Stimulated activated CD8-positive, alpha-beta memory T cell treated with anti-CD3 and anti-CD28 coated beads, Interleukin-4, amount 100 ng/mL, for 4 hours (primary cell): ENCODE results near the gene OR2T10.
"Not testable (repeated sequence)": the region's sequence is repeated elsewhere in the genome, so short reads cannot be mapped to it uniquely, and the experiment has no call there.

ENCODE experiments used
- DNase-seq, 2 donors: peaks; one replicate each; pipeline ENCODE4 v3.0.0-alpha.2; 2020; ENCODE audit warnings: low read depth in 2 of 2, low spot score in 1 of 2

OR2T10 gene

GRCh38 chr1:248596615-248597014 lies 885 bp downstream of the OR2T10 start:
- DNase-seq = no peak

DNA sequence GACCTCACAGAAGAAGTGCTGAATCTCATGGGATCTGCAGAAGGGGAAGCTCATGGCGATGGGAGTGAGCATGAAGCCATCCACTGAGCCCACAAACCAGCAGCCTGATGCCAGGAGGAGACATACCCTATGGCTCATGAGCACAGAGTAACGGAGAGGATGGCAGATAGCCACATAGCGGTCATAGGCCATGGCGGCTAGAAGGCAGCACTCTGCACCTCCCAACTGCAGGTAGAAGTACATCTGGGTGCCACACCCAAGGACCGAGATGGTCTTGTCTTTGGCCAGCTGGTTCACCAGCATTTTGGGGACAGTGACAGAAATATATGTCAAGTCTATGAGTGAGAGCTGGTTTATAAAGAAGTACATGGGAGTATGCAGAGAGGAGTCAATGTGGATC lies 4.3 kb downstream of the OR2T10 start:
- DNase-seq = no peak

DNA sequence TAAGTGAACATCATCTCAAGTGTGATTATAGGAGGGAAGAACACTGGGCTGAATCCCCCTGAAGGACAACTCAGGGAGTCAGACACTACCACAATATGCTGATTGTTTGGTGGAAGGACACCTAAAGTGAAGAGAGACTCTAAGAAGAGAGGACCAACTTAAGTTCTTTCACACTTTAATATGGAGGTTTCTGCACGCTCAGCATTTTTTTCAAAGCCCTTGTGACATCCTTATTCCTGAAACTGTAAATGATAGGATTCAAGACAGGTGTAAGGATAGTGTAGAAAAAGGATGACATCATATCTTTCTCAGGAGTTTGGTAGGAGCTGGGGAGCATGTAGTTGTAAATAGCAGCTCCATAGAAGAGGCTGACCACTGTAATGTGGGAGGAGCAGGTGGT lies 4.8 kb downstream of the OR2T10 start:
- no peak for DNase-seq

DNA sequence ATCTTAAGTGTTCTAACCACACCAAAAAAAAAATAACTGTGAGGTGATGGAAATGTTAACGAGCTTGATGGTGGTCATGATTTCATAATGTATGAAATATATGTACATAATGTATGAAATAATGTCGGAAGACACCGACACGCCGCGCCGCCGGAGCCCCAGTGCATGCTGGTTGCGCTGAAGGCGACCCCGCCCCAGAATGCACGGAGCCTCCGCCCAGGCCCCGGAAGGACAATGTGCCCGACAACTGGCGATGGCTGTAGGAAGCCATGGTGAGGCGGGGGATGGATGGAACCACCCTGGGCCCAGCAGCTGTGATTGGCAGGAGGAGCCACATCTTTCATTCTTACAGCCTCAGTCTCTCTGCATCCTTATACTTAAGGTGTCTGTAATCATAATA lies 7.4 kb downstream of the OR2T10 start:
- no peak for DNase-seq

GRCh38 chr1:248589334-248589733 lies 8.2 kb downstream of the OR2T10 start:
- DNase-seq = no peak

DNA sequence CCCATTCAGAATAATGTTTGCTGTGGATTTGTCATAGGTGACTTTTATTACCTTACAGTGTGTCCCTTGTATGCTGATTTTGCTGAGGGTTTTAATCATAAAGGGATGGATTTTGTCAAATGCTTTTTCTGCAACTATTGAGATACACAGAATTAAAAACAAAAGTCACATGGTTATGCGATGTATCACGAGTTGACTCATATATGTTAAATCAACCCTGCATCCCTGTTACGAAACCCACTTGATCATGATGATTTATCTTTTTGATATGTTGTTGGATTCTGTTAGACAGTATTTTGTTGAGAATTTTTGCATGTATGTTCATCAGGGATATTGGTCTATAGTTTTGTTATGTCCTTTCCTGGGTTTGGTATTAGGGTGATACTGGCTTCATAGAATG lies 12.2 kb downstream of the OR2T10 start:
- no peak for DNase-seq

- DNase-seq = no peak
Measured at GRCh38 chr1:248576260-248576980, 21.1 kb downstream of the OR2T10 start.

- not testable (repeated sequence) for DNase-seq
Measured at GRCh38 chr1:248574657-248575056, 22.8 kb downstream of the OR2T10 start, which contains the start of gene OR2T34. TSS of gene OR2T34 (minus strand) at chr1:248574757. CDS start at chr1:248574757, 0 bp downstream.

GRCh38 chr1:248573856-248574255 lies 23.6 kb downstream of the OR2T10 start:
- not testable (repeated sequence) for DNase-seq

DNA sequence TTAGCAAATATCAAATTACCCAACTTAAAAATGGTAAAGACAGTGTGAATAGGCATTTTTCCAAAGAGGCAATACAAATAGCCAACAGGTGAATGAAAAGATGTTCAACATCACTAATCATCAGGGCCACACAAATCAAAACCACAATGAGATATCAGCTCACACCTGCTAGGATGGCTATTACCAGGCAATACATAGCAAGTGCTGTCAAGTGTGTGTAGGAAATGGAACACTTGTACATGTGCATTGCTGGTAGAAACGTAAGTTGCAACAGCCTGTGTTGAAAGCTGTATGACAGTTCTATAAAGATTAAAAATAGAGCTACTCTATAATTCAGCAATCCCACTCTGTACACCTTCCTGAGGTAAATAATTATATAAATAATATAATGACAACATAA lies 25.5 kb downstream of the OR2T10 start:
- not testable (repeated sequence) for DNase-seq

DNA sequence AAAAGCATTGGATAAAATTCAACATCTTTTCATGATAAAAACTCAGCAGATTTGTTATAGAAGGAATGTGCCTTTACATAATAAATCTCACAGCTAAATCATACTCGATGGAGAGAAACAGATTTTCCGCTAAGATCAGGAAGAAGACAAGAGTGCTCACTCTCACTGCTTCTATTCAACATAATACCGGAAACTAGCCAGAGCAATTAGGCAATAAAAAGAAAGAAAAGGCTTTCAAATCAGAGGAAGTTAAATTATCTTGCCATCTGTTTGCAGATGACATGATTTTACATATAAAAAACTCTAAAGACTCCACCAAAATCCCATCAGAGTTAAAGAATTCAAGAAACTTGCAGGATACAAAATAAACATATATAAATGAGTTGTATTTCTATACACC lies 26.7 kb downstream of the OR2T10 start:
- DNase-seq = not testable (repeated sequence)

GRCh38 chr1:248569049-248569448 lies 28.5 kb downstream of the OR2T10 start:
- not testable (repeated sequence) for DNase-seq

DNA sequence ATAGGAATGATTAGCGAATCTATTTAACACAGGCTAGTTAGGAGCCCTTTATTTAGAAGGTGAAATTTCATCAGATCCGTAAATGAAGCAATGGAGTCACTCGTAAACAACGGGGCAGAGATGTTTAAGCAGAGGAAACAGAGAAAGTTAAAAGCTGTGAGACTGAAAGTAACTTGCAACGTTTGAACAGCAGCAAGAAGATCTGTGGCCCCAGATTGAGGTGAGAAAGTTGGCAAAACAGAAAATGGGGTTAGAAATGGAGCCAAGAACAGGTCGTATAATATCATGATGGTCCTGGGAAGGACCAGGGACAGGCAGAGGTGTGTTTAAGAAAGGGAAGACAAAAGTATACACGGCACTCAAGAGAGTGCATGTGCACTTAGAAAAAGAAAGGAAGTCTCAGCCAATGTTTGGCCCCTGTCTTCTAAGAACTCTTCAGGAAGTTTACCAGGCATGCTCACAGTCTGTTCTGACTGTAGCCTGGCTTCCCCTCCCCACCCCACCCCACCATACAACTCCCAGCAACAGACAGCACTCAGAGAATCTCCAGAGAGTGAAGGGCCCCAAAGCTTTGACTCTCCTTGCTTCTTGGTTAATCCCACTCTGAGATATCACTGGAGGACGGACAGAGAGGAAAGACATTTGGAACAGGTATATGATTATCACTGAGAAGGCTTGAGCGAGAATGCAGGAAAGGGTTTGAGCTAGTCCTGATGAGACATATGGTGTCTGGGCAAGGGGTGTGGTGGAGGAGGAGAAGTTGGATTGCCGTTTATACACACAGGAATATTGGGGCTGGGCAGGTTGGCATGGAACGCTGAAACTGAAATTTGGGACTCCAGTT lies 31.7 kb downstream of the OR2T10 start:
- DNase-seq = not testable (repeated sequence)

DNA sequence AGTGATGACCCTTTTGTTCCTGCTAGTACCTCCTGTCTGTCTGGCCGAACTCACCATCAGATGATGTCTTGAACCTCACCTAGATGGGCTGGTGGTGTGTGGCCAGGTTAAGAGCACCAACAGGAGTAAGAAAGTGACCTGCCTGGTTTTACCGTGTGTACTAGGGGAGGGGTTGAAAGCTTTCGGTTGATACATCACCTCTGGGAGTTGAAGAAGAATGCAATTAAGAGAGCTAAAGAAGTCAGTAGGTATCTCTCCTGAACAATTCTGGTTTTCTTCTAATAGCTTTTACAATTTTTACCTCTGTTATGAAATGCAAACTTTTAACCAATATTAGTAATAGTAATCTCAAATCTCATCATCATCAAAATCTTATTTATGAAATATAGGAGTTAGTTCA lies 34.8 kb downstream of the OR2T10 start, which contains the start of gene OR2T29:
OR2T29 (minus strand) TSS at position 101 of the 400 bp plus-strand sequence. CDS start 3,281 bp downstream, outside the sequence.
- DNase-seq = not testable (repeated sequence)

DNA sequence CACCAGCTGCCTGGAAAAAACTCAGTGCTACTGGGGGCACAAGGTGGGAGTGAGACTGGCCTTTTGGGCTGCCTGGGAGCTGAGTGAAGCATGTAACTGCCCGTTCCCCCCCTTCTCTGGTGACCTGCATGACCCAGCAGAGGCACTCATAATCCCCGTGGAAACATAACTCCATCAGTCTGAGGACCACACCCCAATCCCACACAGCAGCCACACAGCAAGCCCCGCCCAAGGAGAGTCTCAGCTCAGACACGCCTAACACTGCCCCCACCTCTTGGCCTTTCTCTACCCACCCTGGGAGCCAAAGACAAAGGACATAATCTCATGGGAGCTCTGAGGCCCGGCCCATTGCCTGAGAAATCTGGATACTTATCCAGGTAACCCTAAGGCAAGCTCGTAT lies 46.5 kb downstream of the OR2T10 start:
- not testable (repeated sequence) for DNase-seq

- DNase-seq = not testable (repeated sequence)
Measured at GRCh38 chr1:248547383-248547782, 50.1 kb downstream of the OR2T10 start.
